ENCODE measurements around the gene GCC1. TPM values are rescaled to one million over a fixed set of nuclear protein-coding genes. Genes with fewer than 3 reads are reported as not detected.

Gene GCC1
- 10 to 100 TPM in 1 of 4 donors, 1 to 10 TPM in 3; 7.0 to 14.3 (median 9.7) TPM for polyA plus RNA-seq
- long read RNA-seq, donor 1, full-length matches to known transcripts, result 5 of 12 reads
- long read RNA-seq, donor 1, partial matches to known transcripts, result 7 of 12 reads
- long read RNA-seq, donor 1, other reads (novel, unspliced or antisense), result 0 of 12 reads
- long read RNA-seq, donor 2, full-length matches to known transcripts, result 1 of 83 reads
- long read RNA-seq, donor 2, partial matches to known transcripts, result 82 of 83 reads
- long read RNA-seq, donor 2, other reads (novel, unspliced or antisense), result 0 of 83 reads
- long read RNA-seq, donor 3, full-length matches to known transcripts, result 1 of 1 reads
- long read RNA-seq, donor 3, partial matches to known transcripts, result 0 of 1 reads
- long read RNA-seq, donor 3, other reads (novel, unspliced or antisense), result 0 of 1 reads
- long read RNA-seq, donor 4, result 0 reads
- long read RNA-seq, donor 5, full-length matches to known transcripts, result 1 of 1 reads
- long read RNA-seq, donor 5, partial matches to known transcripts, result 0 of 1 reads
- long read RNA-seq, donor 5, other reads (novel, unspliced or antisense), result 0 of 1 reads
- long read RNA-seq, donor 6, result 0 reads
- long read RNA-seq, donor 7, full-length matches to known transcripts, result 4 of 4 reads
- long read RNA-seq, donor 7, partial matches to known transcripts, result 0 of 4 reads
- long read RNA-seq, donor 7, other reads (novel, unspliced or antisense), result 0 of 4 reads
- long read RNA-seq, donor 8, result 0 reads
- long read RNA-seq, donor 9, full-length matches to known transcripts, result 2 of 2 reads
- long read RNA-seq, donor 9, partial matches to known transcripts, result 0 of 2 reads
- long read RNA-seq, donor 9, other reads (novel, unspliced or antisense), result 0 of 2 reads
- long read RNA-seq, donor 10, full-length matches to known transcripts, result 2 of 248 reads
- long read RNA-seq, donor 10, partial matches to known transcripts, result 241 of 248 reads
- long read RNA-seq, donor 10, other reads (novel, unspliced or antisense), result 5 of 248 reads

- no peak for FAIRE-seq
- H3K4me1 ChIP-seq (ENCODE audit: control insufficient read depth in 3 of 3, insufficient read depth in 2 of 3, low read depth in 1 of 3, low read length in 2 of 3), result peaks cover 0 to 29% (median 26%) of the 10 kb centered on the region in 3 donors
These were observed at the start of gene GCC1 for GRCh38 chr7:127585044-127585953. GCC1 (minus strand) TSS chr7:127585596; CDS start chr7:127585182, 414 bp downstream.

GRCh38 chr7:127632276-127632910, 47.0 kb upstream of the GCC1 start:
- DNase-seq (no peak), FAIRE-seq (no peak)
- no peaks in the 10 kb centered on the region for H3K27me3 ChIP-seq (ENCODE audit: control insufficient read depth in 3 of 3, insufficient read depth in 3 of 3, low read length in 3 of 3)
- no peak overlapping the region for H3K27ac ChIP-seq (ENCODE audit: low read depth in 1 of 3, low read length in 2 of 3)
- WGBS, 3 donors, result 78 to 88% (median 84%) methylated on average over 7 of the region's 7 CpGs
- H3K36me3 ChIP-seq (ENCODE audit: control insufficient read depth in 3 of 3, insufficient read depth in 2 of 3, low read depth in 1 of 3, low read length in 3 of 3), result no peaks in the 10 kb centered on the region
- H3K4me3 ChIP-seq (ENCODE audit: low read depth in 1 of 3, low read length in 3 of 3), result no peak overlapping the region
- no peaks in the 10 kb centered on the region for H3K9me3 ChIP-seq (ENCODE audit: control insufficient read depth in 2 of 2, insufficient read depth in 1 of 2, low read depth in 1 of 2, low read length in 1 of 2)
- H3K4me1 ChIP-seq (ENCODE audit: control insufficient read depth in 3 of 3, insufficient read depth in 2 of 3, low read depth in 1 of 3, low read length in 2 of 3), result no peaks in the 10 kb centered on the region

More at GRCh38 chr7:127585044-127585953, at the start of gene GCC1:
- peaks cover 0 to 32% (median 0%) of the 10 kb centered on the region in 3 donors for H3K36me3 ChIP-seq (ENCODE audit: control insufficient read depth in 3 of 3, insufficient read depth in 2 of 3, low read depth in 1 of 3, low read length in 3 of 3)
- WGBS, 3 donors, result 2 to 3% (median 2%) methylated on average over 74 to 78 of the region's 78 CpGs
- H3K27ac ChIP-seq (ENCODE audit: low read depth in 1 of 3, low read length in 2 of 3), result peak within 1 kb of the TSS; percentile 83 to 91 (median 84)
- peak; percentile 87 to 97 for DNase-seq
- H3K4me3 ChIP-seq (ENCODE audit: low read depth in 1 of 3, low read length in 3 of 3), result peak within 1 kb of the TSS; percentile 64 to 82 (median 75)
- no peaks in the 10 kb centered on the region for H3K27me3 ChIP-seq (ENCODE audit: control insufficient read depth in 3 of 3, insufficient read depth in 3 of 3, low read length in 3 of 3)
- no peaks in the 10 kb centered on the region for H3K9me3 ChIP-seq (ENCODE audit: control insufficient read depth in 2 of 2, insufficient read depth in 1 of 2, low read depth in 1 of 2, low read length in 1 of 2)

- Histone ChIP-seq H3K4me3 (ENCODE audit: low read depth in 1 of 3, low read length in 3 of 3) (no peak overlapping the region), H3K9me3 (ENCODE audit: control insufficient read depth in 2 of 2, insufficient read depth in 1 of 2, low read depth in 1 of 2, low read length in 1 of 2) (no peaks in the 10 kb centered on the region), H3K27me3 (ENCODE audit: control insufficient read depth in 3 of 3, insufficient read depth in 3 of 3, low read length in 3 of 3) (no peaks in the 10 kb centered on the region), H3K27ac (ENCODE audit: low read depth in 1 of 3, low read length in 2 of 3) (no peak overlapping the region), H3K4me1 (ENCODE audit: control insufficient read depth in 3 of 3, insufficient read depth in 2 of 3, low read depth in 1 of 3, low read length in 2 of 3) (no peaks in the 10 kb centered on the region), H3K36me3 (ENCODE audit: control insufficient read depth in 3 of 3, insufficient read depth in 2 of 3, low read depth in 1 of 3, low read length in 3 of 3) (no peaks in the 10 kb centered on the region)
- 5 to 19% (median 16%) methylated on average over 5 of the region's 5 CpGs for WGBS, 3 donors
- no peak for FAIRE-seq
- DNase-seq, result peak; percentile 35 to 46
These were observed 44.0 kb upstream of the GCC1 start for GRCh38 chr7:127629268-127629854.

- Histone ChIP-seq H3K27me3 (ENCODE audit: control insufficient read depth in 3 of 3, insufficient read depth in 3 of 3, low read length in 3 of 3) (no peaks in the 10 kb centered on the region), H3K27ac (ENCODE audit: low read depth in 1 of 3, low read length in 2 of 3) (no peak overlapping the region), H3K36me3 (ENCODE audit: control insufficient read depth in 3 of 3, insufficient read depth in 2 of 3, low read depth in 1 of 3, low read length in 3 of 3) (no peaks in the 10 kb centered on the region), H3K4me1 (ENCODE audit: control insufficient read depth in 3 of 3, insufficient read depth in 2 of 3, low read depth in 1 of 3, low read length in 2 of 3) (no peaks in the 10 kb centered on the region), H3K4me3 (ENCODE audit: low read depth in 1 of 3, low read length in 3 of 3) (no peak overlapping the region), H3K9me3 (ENCODE audit: control insufficient read depth in 2 of 2, insufficient read depth in 1 of 2, low read depth in 1 of 2, low read length in 1 of 2) (no peaks in the 10 kb centered on the region)
- WGBS, 3 donors, result 35 to 60% (median 50%) methylated on average over 3 of the region's 3 CpGs
- no peak for FAIRE-seq
- DNase-seq, result no peak
These were observed 43.0 kb upstream of the GCC1 start for GRCh38 chr7:127628445-127628844.

GRCh38 chr7:127625331-127625730, 39.9 kb upstream of the GCC1 start:
- no peak overlapping the region for H3K4me3 ChIP-seq (ENCODE audit: low read depth in 1 of 3, low read length in 3 of 3)
- no peaks in the 10 kb centered on the region for H3K36me3 ChIP-seq (ENCODE audit: control insufficient read depth in 3 of 3, insufficient read depth in 2 of 3, low read depth in 1 of 3, low read length in 3 of 3)
- no peak for DNase-seq
- no peak for FAIRE-seq
- peaks cover 0 to 9% (median 2%) of the 10 kb centered on the region in 3 donors for H3K27me3 ChIP-seq (ENCODE audit: control insufficient read depth in 3 of 3, insufficient read depth in 3 of 3, low read length in 3 of 3)
- no peaks in the 10 kb centered on the region for H3K4me1 ChIP-seq (ENCODE audit: control insufficient read depth in 3 of 3, insufficient read depth in 2 of 3, low read depth in 1 of 3, low read length in 2 of 3)
- H3K27ac ChIP-seq (ENCODE audit: low read depth in 1 of 3, low read length in 2 of 3), result no peak overlapping the region
- no peaks in the 10 kb centered on the region for H3K9me3 ChIP-seq (ENCODE audit: control insufficient read depth in 2 of 2, insufficient read depth in 1 of 2, low read depth in 1 of 2, low read length in 1 of 2)

- DNase-seq (no peak), FAIRE-seq (no peak)
- Histone ChIP-seq H3K27me3 (ENCODE audit: control insufficient read depth in 3 of 3, insufficient read depth in 3 of 3, low read length in 3 of 3) (peaks cover 3 to 45% (median 8%) of the 10 kb centered on the region in 3 donors), H3K27ac (ENCODE audit: low read depth in 1 of 3, low read length in 2 of 3) (no peak overlapping the region), H3K9me3 (ENCODE audit: control insufficient read depth in 2 of 2, insufficient read depth in 1 of 2, low read depth in 1 of 2, low read length in 1 of 2) (no peaks in the 10 kb centered on the region), H3K4me1 (ENCODE audit: control insufficient read depth in 3 of 3, insufficient read depth in 2 of 3, low read depth in 1 of 3, low read length in 2 of 3) (no peaks in the 10 kb centered on the region), H3K36me3 (ENCODE audit: control insufficient read depth in 3 of 3, insufficient read depth in 2 of 3, low read depth in 1 of 3, low read length in 3 of 3) (no peaks in the 10 kb centered on the region), H3K4me3 (ENCODE audit: low read depth in 1 of 3, low read length in 3 of 3) (no peak overlapping the region)
- 4 to 7% (median 4%) methylated on average over 23 to 24 of the region's 24 CpGs for WGBS, 3 donors
These were observed 35.2 kb upstream of the GCC1 start for GRCh38 chr7:127620406-127621233.

All from small intestine (tissue), 16 donors.